Prostate gland (tissue), 2 donors: ENCODE results near the gene ING2.

Source experiments
- CTCF ChIP-seq, 4 experiments: fragments of 200-600 bp in 2 of 4; fragments of 450-650 bp in 2 of 4; sonication (generic) in 2 of 4; IDR thresholded peaks; 1 replicate in 3 of 4; 2 replicates in 1 of 4; pipeline ENCODE4 v1.5.1; 2016 to 2019; ENCODE audit warnings: antibody characterized with exemption in 4 of 4, mild to moderate bottlenecking in 2 of 4, moderate library complexity in 2 of 4
- POLR2A ChIP-seq: fragments of 450-650 bp; IDR thresholded peaks from one replicate; pipeline ENCODE4 v1.6.1; 2016; ENCODE audit warnings: antibody characterized with exemption, mild to moderate bottlenecking

DNA sequence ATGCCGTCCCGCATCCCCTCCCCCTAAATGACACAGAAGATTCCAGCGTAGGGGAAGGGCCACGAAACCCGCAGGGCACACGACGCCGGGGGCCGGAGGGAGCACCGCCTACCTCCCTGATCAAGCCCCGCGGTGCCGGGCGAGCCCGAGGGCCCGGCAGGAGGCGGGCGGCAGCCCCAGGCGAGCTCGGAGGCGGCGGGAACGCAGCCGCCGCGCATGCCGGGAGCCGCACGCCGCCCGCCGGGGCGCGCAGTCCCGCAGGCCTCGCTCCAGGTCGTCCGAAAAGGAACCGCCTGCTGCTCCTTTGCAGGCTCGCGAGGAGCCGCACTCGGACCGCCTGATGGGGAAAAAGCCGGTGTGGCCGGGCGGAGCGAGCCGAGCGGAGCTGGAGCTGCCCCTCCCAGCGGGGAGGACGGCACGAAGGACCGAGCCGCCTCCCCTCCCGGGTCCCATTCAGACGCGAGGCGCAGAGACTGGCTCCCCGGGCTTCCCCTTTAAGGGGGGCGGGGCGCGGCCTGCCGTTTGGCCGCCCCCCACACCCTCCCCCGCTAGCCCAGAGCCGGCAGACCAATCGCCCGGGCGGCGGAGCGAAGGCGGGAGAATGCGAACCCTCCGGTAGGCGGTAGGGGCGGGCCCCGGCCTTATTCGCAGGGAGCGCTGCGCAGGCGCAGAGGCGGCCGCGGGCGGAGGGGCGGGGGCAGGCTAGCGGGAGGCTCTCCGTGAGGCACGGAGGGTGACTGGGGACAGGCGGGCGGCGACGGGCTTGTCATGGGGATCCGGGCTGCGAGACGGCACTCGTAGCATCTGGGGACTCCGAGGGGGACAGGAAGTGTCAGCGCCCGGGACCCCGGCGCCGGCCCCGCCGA is 561 bp upstream of the ING2 start:
- TF ChIP-seq CTCF (IDR thresholded peaks at IDR 0.05) (peak in 3 of 4 experiments; percentile 25 to 62 (median 51)), POLR2A (peak; percentile 70)
